Chondrocyte (in vitro differentiated cells): ENCODE measurements around the gene TRAPPC14. TPM values are rescaled to one million over a fixed set of nuclear protein-coding genes. Genes with fewer than 3 reads are reported as not detected.
"Not testable (repeated sequence)": the region's sequence is repeated elsewhere in the genome, so short reads cannot be mapped to it uniquely, and the experiment has no call there.

ENCODE experiments used
- DNase-seq: peaks from one replicate; pipeline ENCODE4 v3.0.0; 2021; ENCODE audit warnings: mixed read lengths, low spot score
- H3K27ac Mint-ChIP-seq: one replicate; pipeline ENCODE4 v1.8.0; 2021; ENCODE audit warnings: mild to moderate bottlenecking, moderate library complexity, mixed read lengths; ENCODE audit not compliant: unreplicated experiment
- H3K27me3 Mint-ChIP-seq: 2 replicates; pipeline ENCODE4 v1.8.0; 2021; ENCODE audit warnings: low read depth, mixed read lengths
- H3K36me3 Mint-ChIP-seq: 2 replicates; pipeline ENCODE4 v1.8.0; 2021; ENCODE audit warnings: low read depth, mixed read lengths
- H3K4me1 Mint-ChIP-seq: 2 replicates; pipeline ENCODE4 v1.8.0; 2021; ENCODE audit warnings: low read depth, mild to moderate bottlenecking, mixed read lengths
- H3K4me3 Mint-ChIP-seq: one replicate; pipeline ENCODE4 v1.8.0; 2021; ENCODE audit warnings: mild to moderate bottlenecking, moderate library complexity, mixed read lengths; ENCODE audit not compliant: unreplicated experiment
- H3K9me3 Mint-ChIP-seq: 2 replicates; pipeline ENCODE4 v1.8.0; 2021; ENCODE audit warnings: low read depth, mixed read lengths
- CTCF ChIP-seq: fragments of 200-600 bp; sonication (generic); IDR thresholded peaks from 2 replicates; pipeline ENCODE4 v1.5.0; 2021; ENCODE audit warnings: antibody characterized with exemption, mild to moderate bottlenecking, moderate library complexity
- total RNA-seq: library from RNA; stranded (reverse); gene quantifications from 3 replicates; pipeline ENCODE4 v1.2.1, GENCODE V29; 2021

The TRAPPC14 gene
- total RNA-seq, 1 donor from 2014 or later = 15.4 TPM

- Mint-ChIP-seq H3K9me3 (no peaks in the 10 kb centered on the region), H3K4me3 (no peak overlapping the region)
- no peak for TF ChIP-seq CTCF
Measured at GRCh38 chr7:100185726-100186125, 27.2 kb upstream of the TRAPPC14 start.

GRCh38 chr7:100183090-100183489 is 24.6 kb upstream of the TRAPPC14 start:
- H3K9me3 Mint-ChIP-seq, DNase-seq, H3K4me1 Mint-ChIP-seq, H3K27ac Mint-ChIP-seq, H3K36me3 Mint-ChIP-seq, H3K4me3 Mint-ChIP-seq: not testable (repeated sequence)
- H3K27me3 Mint-ChIP-seq = peaks cover 21% of the 10 kb centered on the region

More at GRCh38 chr7:100185726-100186125, 27.2 kb upstream of the TRAPPC14 start:
- Mint-ChIP-seq H3K4me1 (peaks cover 7% of the 10 kb centered on the region), H3K27me3 (peaks cover 16% of the 10 kb centered on the region), H3K27ac (no peak overlapping the region), H3K36me3 (no peaks in the 10 kb centered on the region)
- DNase-seq = no peak

- not testable (repeated sequence) for DNase-seq, H3K4me3 Mint-ChIP-seq, H3K4me1 Mint-ChIP-seq, H3K27ac Mint-ChIP-seq, H3K9me3 Mint-ChIP-seq, H3K36me3 Mint-ChIP-seq
- peaks cover 21% of the 10 kb centered on the region for H3K27me3 Mint-ChIP-seq
Measured at GRCh38 chr7:100182616-100183015, 24.1 kb upstream of the TRAPPC14 start.

GRCh38 chr7:100180084-100180483 is 21.6 kb upstream of the TRAPPC14 start:
- not testable (repeated sequence) for H3K36me3 Mint-ChIP-seq, H3K4me3 Mint-ChIP-seq, DNase-seq, H3K27ac Mint-ChIP-seq, H3K9me3 Mint-ChIP-seq
- Mint-ChIP-seq H3K27me3 (peaks cover 21% of the 10 kb centered on the region), H3K4me1 (peaks cover 10% of the 10 kb centered on the region)

- Mint-ChIP-seq H3K4me3 (peak within 1 kb of the TSS; percentile 85), H3K36me3 (peaks cover 6% of the 10 kb centered on the region), H3K4me1 (peaks cover 10% of the 10 kb centered on the region), H3K27ac (no peak within 1 kb of the TSS), H3K27me3 (peaks cover 17% of the 10 kb centered on the region), H3K9me3 (no peaks in the 10 kb centered on the region)
- DNase-seq = peak; percentile 97
- TF ChIP-seq CTCF = no peak
Measured at GRCh38 chr7:100177045-100178001, 18.8 kb upstream of the TRAPPC14 start, which contains the start of the genes GPC2 and STAG3. Gene GPC2, minus strand, starts transcription at chr7:100177381. Its CDS starts 182 bp downstream, at chr7:100177199. Gene STAG3, plus strand, starts transcription at chr7:100177918. Its CDS starts 2,639 bp downstream, at chr7:100180557.

GRCh38 chr7:100176096-100177044 is 17.8 kb upstream of the TRAPPC14 start:
- Mint-ChIP-seq H3K9me3 (no peaks in the 10 kb centered on the region), H3K4me3 (peak overlapping the region; percentile 85), H3K4me1 (peaks cover 13% of the 10 kb centered on the region), H3K27me3 (peaks cover 13% of the 10 kb centered on the region), H3K36me3 (peaks cover 6% of the 10 kb centered on the region), H3K27ac (no peak overlapping the region)
- no peak for TF ChIP-seq CTCF
- peak; percentile 78 for DNase-seq
